Measurements from ENCODE around the gene CITED2. TPM values are rescaled to one million over a fixed set of nuclear protein-coding genes. Genes with fewer than 3 reads are reported as not detected.
"Not testable (repeated sequence)": the region's sequence is repeated elsewhere in the genome, so short reads cannot be mapped to it uniquely, and the experiment has no call there.

Gene CITED2
- total RNA-seq, 1 donor: 236 TPM

DNA sequence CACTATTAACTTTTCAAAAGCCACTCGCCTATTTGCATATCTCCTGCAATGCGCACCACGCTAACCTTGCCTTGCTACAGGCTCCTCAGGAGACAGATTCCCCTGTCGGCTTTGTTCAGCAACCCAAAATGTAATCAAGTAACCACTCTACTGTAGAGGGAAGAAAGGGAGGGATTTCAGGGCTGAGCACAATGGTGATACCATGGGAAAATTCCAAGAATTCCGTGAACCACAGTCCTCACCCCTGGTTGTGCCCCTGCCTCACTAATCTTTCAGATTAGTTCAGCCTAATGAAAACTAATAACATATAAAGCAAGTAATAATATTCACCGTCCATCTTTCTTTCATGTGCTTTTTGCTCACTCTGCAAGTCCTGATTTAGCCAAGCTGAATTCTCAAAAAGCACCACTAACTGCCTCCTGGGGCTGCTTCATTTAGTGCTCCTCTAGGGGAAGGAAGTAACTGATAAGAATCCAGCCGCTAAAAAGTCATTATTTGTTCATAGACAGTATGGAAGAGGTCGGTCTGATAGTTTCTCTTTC lies 6.6 kb downstream of the CITED2 start:
- DNase-seq (ENCODE audit: low read depth in 2 of 3, low spot score in 2 of 3): peak in 2 of 3 donors; percentile 15 to 63

DNA sequence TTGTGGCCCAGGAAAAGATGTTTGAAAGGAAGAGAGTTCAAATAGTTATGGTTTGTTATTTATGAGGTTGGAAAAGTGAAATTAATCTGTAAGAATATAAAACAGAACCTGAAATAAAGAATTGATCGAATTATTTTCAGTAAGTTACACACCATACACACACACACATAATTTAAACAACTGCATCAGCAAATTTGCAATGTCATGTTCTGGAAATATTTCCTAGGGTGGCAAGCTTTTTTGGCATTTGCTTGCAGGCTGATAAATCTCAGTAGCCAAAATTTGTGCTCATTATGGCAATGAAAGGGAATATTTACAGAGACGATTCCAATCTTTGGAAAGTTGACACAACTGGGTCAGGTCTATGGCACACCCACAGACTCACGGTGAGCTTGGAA lies 9.5 kb downstream of the CITED2 start:
- no peak for DNase-seq (ENCODE audit: low read depth in 2 of 3, low spot score in 2 of 3)

DNA sequence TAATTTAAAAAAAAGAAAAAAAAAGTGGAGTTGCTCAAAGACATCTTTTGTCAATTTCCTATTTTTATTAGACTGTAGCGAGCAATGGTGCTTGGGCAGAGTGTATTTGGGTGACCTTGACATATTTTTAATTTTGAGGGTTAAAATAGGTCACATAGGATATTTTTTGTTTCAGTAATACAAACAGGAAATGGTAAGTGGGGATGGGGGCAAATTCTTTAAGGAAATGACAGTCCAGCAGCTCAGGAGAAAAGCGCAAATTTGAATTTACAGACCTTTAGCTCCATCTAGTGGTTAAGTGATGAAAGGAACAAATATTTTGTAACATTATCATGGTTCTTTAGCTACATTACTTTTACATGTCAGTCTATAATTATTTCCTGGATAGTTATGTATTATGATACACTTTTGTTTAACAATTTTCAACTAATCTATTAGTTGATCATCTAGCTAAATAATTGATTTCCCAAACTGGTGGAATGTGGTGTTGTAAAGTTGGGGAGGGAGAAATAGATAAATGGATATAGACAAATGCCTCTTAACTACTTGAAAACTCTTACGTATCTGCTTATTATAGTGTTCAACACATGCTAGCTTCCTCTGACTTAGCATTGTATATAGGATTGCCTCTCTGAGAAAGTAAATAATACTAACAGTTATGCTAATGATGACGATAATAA lies 10.0 kb downstream of the CITED2 start:
- peak; percentile 39 to 69 (median 44) for DNase-seq (ENCODE audit: low read depth in 2 of 3, low spot score in 2 of 3)

DNA sequence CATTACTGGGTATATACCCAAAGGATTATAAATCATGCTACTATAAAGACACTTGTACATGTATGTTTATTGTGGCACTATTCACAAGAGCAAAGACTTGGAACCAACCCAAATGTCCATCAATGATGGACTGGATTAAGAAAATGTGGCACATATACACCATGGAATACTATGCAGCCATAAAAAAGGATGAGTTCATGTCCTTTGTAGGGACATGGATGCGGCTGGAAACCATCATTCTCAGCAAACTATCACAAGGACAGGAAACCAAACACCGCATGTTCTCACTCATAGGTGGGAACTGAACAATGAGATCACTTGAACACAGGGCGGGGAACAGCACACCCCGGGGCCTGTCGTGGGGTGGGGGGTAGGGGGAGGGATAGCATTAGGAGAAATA lies 10.7 kb downstream of the CITED2 start:
- DNase-seq (ENCODE audit: low read depth in 2 of 3, low spot score in 2 of 3): not testable (repeated sequence)

DNA sequence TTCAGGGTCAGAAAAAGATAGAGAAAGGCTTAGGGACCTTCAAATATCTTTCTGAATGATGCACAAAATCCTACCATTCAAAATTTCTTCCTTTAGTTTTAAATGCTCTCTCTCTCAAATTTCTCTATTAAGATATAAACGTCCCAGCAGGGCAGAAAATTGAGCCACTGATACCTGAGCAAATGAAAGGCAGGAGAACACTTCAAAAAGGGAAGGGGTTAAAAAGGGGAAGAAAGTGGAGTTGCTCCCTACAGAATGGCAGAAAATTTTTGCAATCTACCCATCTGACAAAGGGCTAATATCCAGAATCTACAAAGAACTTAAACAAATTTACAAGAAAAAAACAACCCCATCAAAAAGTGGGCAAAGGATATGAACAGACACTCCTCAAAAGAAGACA lies 11.3 kb downstream of the CITED2 start:
- not testable (repeated sequence) for DNase-seq (ENCODE audit: low read depth in 2 of 3, low spot score in 2 of 3)

DNA sequence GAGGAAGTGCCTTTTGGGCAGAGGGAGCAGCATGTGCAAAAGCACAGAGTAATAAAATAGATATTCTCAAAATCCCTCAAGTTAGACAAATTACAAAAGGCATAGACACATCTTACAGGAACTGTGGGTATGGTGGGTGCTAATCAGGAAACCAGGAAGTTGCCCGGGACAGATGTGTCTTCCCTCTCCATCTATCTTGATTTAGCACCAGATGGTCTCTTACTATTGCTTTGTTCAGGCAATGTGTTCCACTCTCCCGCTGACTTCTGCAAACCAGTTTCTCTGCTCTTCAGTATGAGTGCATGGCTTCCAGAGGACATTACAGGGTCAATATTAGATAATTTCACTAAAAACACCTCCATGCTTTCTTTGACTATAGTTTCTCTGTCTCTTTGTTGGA lies 13.2 kb downstream of the CITED2 start:
- DNase-seq (ENCODE audit: low read depth in 2 of 3, low spot score in 2 of 3): peak in 1 of 3 donors; percentile 68

DNA sequence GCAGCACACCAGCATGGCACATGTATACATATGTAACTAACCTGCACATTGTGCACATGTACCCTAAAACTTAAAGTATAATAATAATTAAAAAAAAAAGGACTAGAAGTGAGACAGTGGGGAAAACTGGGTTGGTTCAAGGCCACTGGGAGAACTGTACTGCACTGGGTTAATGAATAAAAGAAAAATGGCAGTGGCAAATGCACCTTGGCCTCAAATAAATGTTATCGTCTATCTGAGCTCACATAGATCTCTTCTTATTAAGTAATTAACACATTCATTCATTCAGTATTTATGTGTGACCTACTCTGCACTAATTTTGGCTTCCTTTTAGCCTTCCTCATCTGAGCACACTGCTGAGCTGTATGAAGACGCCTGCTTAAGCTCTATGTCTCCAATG lies 17.5 kb downstream of the CITED2 start:
- no peak for DNase-seq (ENCODE audit: low read depth in 2 of 3, low spot score in 2 of 3)

DNA sequence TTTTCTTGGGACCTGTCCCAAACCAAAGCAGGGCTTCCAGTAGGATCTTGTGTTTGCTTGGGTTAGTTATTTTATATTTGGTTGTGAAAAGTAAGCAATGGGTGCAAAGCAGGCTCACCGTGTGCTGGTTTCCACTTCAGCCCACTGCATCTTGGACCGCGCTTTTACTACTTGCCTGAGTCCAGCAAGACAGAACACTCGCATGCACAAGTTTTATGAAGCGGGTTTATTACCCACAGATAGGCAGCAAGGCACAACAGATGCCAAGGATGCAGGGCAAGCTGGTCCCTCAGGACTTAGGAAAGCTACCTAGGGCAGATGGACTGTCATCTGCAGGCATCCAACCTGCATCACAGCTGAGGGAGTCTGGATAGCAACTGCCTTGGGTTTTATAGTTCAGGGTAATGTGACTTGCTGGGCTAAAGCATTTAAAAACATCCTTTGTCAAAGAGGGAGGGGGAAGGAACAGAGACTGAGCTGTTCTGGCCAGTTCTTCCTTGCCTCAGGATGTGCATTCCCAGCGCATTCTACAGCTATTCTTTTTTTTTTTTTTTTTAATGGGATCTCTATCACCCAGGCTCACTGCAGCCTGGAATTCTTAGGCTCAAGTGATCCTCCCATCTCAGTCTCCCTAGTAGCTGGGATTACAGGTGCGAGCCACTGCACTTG lies 18.5 kb downstream of the CITED2 start:
- DNase-seq (ENCODE audit: low read depth in 2 of 3, low spot score in 2 of 3): no peak

DNA sequence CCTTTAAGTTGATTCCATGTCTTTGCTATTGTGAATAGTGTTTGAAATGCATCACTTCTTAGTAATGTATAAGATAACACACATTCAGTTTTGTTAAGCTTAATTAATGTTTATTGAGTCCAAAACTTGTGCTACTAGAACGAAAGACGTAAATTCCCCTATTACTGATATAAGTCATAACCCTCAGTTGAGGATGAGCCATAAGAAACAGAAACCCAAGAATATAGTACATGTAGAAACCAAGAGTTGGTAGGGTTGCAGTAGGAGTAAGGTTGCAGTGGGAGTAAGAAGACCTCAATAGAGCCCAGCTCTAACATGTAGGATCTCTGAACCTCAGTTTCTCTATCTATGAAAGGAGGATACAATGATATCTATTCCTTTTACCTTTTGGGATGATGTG lies 19.3 kb downstream of the CITED2 start:
- no peak for DNase-seq (ENCODE audit: low read depth in 2 of 3, low spot score in 2 of 3)

DNA sequence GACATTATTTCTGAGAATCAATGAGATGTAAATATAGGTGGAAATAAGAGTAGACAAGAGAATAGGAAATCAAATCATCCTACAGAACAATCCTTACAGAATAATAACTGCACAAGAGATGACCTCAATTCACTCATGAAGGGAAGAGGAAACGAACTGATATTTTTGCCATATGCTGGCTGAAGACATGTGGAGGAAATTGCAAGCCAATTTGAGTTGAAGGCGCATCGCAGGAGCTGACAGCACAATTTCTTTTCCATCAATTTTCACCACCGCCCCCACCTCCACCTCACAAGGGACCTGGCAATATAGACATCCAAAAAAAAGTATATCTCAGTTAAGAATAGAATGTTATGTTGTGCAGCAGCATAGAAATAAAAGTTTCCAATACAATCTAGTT lies 20.3 kb downstream of the CITED2 start:
- DNase-seq (ENCODE audit: low read depth in 2 of 3, low spot score in 2 of 3): no peak

DNA sequence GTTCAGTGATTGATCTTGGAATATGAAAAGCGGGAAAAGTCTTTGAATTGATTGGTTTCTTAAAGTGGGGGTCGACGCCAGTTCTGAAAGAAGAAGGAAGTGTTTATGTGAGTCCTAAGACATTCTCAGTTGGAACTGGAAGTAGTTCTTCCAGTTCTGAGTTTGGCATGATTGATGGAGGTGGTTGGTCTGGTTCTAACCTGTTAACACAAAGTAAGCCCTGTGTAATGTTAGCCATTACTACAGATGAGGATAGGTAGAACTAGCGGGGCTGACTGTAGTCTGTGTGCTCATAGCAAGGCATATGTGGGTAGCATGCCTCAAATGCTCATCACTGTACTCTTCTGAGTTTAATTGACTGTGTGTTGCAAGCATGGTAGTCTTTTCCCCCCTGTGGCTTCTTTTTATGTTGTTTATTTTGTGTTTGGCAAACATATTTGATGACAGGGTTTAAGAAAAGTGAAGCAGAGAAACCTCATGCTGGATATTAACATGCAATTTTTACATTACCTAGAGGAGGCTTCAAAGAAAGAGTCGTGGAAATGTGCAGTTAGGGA lies 24.9 kb downstream of the CITED2 start:
- no peak for DNase-seq (ENCODE audit: low read depth in 2 of 3, low spot score in 2 of 3)

DNA sequence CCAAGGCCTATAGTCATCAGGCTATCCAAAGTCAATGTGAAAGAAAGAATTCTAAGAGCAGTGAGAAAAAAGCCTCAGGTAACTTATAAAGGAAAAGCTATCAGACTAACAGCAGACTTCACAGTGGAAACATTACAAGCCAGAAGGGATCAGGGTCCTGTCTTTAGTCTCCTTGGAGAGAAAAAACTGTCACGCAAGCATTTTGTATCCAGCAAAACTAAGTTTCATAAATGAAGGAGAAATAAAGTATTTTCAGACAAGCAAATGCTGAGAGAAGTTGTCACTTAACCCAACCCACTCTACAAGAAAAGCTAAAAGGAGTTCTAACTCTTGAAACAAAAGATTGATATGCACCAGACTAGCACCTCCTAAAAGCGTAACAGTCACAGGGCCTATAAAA lies 28.1 kb downstream of the CITED2 start:
- DNase-seq (ENCODE audit: low read depth in 2 of 3, low spot score in 2 of 3): no peak

DNA sequence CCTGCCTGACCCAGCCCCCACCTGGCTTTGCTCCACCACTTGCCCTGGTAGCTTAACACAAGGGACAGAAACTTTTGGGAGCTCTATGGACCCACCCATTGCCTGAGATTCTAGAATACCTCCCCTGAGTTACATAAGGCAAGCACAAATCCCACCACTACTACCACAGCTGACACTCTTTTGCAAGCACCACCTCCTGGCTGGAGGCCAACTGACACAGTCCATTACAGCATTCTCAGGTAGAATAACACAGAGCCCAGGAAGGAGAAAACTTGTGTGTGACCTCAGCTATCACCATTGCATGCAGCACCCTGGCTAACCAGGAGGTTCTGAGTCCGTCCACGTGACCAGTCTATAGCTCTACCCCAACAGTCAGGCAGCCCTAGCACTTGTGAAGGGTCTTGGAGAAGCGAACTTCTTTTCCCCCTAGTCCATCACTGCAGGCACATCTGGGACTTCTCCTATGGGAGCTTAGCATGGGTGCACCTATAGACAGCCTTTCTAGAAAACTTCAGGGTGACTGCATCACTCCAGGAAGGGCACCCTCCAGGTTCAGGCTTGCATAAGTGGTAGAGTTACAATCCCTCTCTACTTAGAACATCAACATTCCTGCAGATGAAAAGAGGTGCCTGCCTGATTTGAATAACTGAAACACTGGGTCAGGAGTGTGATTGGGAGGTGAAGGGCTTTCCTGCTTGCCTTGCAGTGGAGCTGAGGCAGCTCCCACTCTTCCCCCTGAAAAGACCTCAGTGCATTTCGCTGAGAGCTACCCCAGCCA lies 30.1 kb downstream of the CITED2 start:
- no peak for DNase-seq (ENCODE audit: low read depth in 2 of 3, low spot score in 2 of 3)

DNA sequence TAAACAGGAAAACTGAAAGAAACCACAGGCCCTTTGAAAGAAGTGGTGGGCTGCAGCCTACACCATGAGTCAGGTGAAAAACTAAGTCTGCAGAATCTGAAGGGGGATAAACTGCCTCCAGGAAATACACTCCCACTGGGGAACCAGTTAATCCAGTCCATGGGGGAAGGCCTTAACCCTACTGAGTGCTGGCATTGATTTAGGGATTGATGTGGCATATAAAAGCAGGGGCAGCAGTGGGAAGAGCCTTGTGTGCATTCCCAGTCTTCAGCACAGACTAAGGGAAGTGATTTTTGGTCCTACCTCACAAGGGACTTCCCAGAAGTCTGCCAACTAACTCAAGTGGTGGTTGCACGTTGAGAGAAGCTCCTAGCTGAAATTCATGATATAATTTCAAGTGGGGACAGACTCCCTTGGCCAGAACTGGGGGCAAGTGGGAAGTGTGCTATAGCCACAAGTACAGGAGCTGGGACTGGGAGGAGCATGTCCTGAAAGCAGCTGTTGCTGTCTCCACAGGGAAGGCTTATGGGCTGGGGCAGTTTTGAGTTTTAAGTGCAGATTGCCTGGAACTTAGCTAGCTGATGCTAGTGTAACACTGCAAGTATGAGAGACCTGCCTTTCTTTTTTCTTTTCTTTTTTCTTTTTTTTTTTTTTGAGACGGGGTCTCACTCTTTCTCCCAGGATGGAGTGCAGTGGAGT lies 31.2 kb downstream of the CITED2 start:
- DNase-seq (ENCODE audit: low read depth in 2 of 3, low spot score in 2 of 3): no peak

DNA sequence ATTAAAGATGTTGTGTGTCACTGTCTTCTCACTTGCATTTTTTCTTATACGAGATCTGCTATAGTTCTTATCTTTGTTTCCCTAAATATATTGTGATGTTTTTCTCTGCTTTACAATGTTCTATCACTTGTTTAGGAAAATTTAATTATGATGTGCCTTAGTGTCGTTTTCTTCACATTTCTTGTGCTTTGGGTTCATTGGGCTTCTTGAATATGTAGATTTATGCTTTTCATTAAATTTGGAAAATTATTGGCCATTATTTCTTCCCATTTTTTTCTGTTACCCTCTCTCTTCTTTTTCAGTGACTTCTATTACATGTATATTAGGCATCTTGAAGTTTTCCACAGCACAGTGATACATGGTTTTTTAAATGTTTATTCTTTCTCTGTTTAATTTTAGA lies 33.4 kb downstream of the CITED2 start:
- DNase-seq (ENCODE audit: low read depth in 2 of 3, low spot score in 2 of 3): no peak

DNA sequence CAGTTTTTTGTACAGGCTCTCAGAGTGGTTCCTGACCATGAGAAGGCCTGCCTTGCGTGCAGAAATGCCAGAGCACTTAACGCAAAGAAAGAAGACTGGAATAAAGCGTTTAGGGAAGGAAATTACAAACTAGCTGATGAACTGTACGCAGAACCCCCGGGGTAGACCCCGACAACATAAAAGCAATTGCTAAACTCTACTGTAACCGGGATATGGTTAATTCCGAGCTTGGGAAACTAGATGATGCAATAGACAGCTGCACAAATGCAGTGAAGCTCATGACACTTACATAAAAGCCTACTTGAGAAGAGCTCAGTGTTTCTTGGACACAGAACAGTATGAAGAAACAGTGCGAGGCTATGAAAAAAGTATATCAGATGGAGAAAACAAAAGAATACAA lies 35.7 kb downstream of the CITED2 start:
- DNase-seq (ENCODE audit: low read depth in 2 of 3, low spot score in 2 of 3): no peak

DNA sequence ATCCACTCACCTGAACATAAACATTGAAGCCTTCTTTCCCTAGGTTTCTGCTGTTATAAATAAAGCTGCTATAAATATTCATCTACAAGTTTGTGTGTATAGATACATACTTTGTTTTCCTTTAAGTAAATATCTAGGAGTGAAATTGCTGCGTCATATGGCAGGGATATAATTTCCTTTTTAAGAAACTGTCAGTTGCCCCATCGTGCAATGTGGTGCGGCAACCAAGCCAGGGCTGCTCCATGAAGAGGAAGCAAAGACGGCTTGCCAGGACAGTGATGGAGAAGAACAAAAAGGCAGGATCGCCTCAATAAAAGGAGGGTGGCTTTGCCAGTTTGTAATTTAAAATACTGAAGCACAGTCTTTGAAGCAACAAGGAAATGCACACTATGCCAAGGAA lies 36.6 kb downstream of the CITED2 start:
- peak in 1 of 3 donors; percentile 40 for DNase-seq (ENCODE audit: low read depth in 2 of 3, low spot score in 2 of 3)

DNA sequence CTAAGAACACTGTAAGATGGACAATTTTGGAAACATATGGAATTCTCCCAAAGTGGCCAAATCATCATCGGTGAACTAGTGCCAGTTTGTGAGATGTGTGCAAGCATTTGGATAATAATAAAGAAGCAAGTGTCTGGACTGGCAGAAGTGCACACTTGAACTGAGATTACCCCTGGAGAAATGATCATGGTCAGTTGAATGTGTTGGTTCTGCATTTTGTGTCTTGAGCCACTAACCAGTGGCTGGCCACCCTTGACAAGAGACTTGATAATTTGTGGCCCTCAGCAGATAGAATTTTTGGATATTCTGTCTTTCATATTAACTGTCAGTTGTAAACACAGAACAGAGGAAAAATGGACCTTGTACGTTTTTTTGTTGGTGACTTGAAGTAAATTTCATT lies 37.4 kb downstream of the CITED2 start:
- no peak for DNase-seq (ENCODE audit: low read depth in 2 of 3, low spot score in 2 of 3)

DNA sequence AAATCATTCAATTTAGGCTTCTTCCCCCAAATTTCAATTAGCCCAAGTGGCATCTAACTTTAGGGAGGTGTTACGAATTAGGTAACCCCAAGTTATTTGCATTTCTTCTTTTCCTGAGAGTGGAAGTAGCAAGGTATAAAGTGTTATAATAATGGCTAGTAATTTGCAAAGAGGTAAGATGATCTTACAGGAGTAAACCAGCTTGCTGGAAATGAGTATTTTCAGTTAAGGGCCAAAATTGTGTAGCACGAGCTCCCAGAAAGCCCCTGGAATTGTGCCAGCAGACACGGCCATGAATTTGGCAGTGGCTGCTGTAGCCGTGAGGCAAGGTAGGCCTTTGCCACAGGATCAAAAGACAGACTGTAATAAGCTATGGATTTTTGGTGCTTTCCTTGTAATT lies 38.0 kb downstream of the CITED2 start:
- DNase-seq (ENCODE audit: low read depth in 2 of 3, low spot score in 2 of 3): peak in 2 of 3 donors; percentile 62 to 66

DNA sequence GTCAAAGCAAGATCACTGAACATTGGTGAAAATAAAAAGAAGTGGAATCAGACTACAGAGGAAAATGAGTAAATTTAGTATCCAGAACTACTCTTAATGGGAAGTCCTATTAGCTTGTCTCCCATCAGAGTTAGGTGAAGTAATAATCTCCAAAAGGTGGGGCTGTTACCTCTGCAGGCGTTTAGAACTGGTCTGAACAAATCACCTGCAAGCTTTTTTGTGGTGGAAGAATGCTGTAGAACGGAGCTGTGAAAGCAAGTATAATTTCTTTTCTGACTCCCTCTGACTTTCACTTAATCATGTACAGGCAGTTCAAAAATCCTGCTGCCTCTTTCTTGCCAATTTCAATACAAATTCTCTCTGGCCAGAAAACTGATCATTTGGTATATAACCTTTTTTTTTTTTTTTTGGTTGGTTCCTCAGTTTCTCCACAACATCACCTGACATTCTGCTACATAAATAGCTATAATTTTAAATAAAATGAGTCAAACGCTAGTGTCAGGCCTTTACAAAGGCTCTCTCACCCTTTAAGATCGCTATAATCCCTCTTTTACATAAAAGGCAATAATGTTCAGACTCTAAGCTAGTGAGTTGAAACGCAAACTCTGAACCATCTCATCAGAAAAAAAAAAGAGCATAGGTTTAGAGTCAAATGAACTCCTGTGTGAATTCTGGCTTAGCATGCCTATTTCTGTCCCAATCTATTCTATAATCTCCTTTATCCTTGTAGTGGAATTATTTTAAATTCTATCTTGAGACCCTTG lies 38.8 kb downstream of the CITED2 start:
- no peak for DNase-seq (ENCODE audit: low read depth in 2 of 3, low spot score in 2 of 3)

Measured in hematopoietic multipotent progenitor cell (in vitro differentiated cells).